LoVo (cell line): Measurements from ENCODE around the gene GFI1.
"Not testable (repeated sequence)": the region's sequence is repeated elsewhere in the genome, so short reads cannot be mapped to it uniquely, and the experiment has no call there.

Source experiments
- DNase-seq: peaks from one replicate; pipeline ENCODE4 v3.0.0-alpha.2; 2016; ENCODE audit warnings: low spot score

The GFI1 gene

GRCh38 chr1:92465256-92465647 is 21.5 kb downstream of the GFI1 start:
- no peak for DNase-seq

- DNase-seq = no peak
These were observed 22.0 kb downstream of the GFI1 start for GRCh38 chr1:92464588-92465255.

GRCh38 chr1:92461364-92462097 is 25.2 kb downstream of the GFI1 start:
- DNase-seq = no peak

- no peak for DNase-seq
These were observed 26.8 kb downstream of the GFI1 start for GRCh38 chr1:92459871-92460320.

- no peak for DNase-seq
These were observed 28.6 kb downstream of the GFI1 start for GRCh38 chr1:92458146-92458545.

GRCh38 chr1:92447976-92448375 is 38.7 kb downstream of the GFI1 start:
- no peak for DNase-seq

- no peak for DNase-seq
These were observed 39.6 kb downstream of the GFI1 start for GRCh38 chr1:92447033-92447681.

- DNase-seq = no peak
These were observed 40.2 kb downstream of the GFI1 start for GRCh38 chr1:92446546-92446945.

GRCh38 chr1:92445865-92446264 is 40.9 kb downstream of the GFI1 start:
- no peak for DNase-seq

GRCh38 chr1:92444351-92444750 is 42.4 kb downstream of the GFI1 start:
- DNase-seq = no peak

- no peak for DNase-seq
These were observed 42.8 kb downstream of the GFI1 start for GRCh38 chr1:92443893-92444292.

GRCh38 chr1:92442351-92442750 is 44.4 kb downstream of the GFI1 start:
- no peak for DNase-seq

- DNase-seq = peak; percentile 90
These were observed 44.9 kb downstream of the GFI1 start for GRCh38 chr1:92441697-92442342.

GRCh38 chr1:92441316-92441696 is 45.4 kb downstream of the GFI1 start:
- DNase-seq = no peak

GRCh38 chr1:92439291-92439690 is 47.4 kb downstream of the GFI1 start:
- DNase-seq = no peak

- not testable (repeated sequence) for DNase-seq
These were observed 52.2 kb downstream of the GFI1 start for GRCh38 chr1:92434572-92434971.

- no peak for DNase-seq
These were observed 56.7 kb downstream of the GFI1 start for GRCh38 chr1:92430030-92430429.

GRCh38 chr1:92425617-92426016 is 61.1 kb downstream of the GFI1 start:
- no peak for DNase-seq
